OCI-LY1 (cell line): ENCODE measurements around the gene SLX4.

Experiments used
- H2AFZ ChIP-seq: fragments of 200-600 bp; sonication (generic), shearing (Covaris generic); 2 replicates; pipeline ENCODE4 v1.6.0; 2014; ENCODE audit warnings: antibody characterized with exemption, mild to moderate bottlenecking, low read length
- H3F3A ChIP-seq: fragments of 200-600 bp; sonication (generic), shearing (Covaris generic); 2 replicates; pipeline ENCODE4 v1.6.0; 2014; ENCODE audit warnings: mild to moderate bottlenecking, antibody characterized with exemption, low read length, moderate library complexity; ENCODE audit not compliant: insufficient read depth
- H3K27ac ChIP-seq: fragments of 200-600 bp; sonication (generic); 2 replicates; pipeline ENCODE4 v1.5.1; 2014; ENCODE audit warnings: low read length, mixed run types, mild to moderate bottlenecking, low read depth; ENCODE audit not compliant: poor library complexity, severe bottlenecking
- H3K27me3 ChIP-seq: fragments of 200-600 bp; sonication (generic); 2 replicates; pipeline ENCODE4 v1.6.0; 2014; ENCODE audit warnings: antibody characterized with exemption, mild to moderate bottlenecking, low read length, moderate library complexity; ENCODE audit not compliant: insufficient read depth
- H3K36me3 ChIP-seq: fragments of 200-600 bp; sonication (generic); 2 replicates; pipeline ENCODE4 v1.6.1; 2014; ENCODE audit warnings: mild to moderate bottlenecking, antibody characterized with exemption, low read length, moderate library complexity, mixed read lengths; ENCODE audit not compliant: insufficient read depth
- H3K4me1 ChIP-seq: fragments of 200-600 bp; sonication (generic); 2 replicates; pipeline ENCODE4 v1.5.1; 2014; ENCODE audit warnings: mild to moderate bottlenecking, low read length, moderate library complexity; ENCODE audit not compliant: insufficient read depth, severe bottlenecking
- H3K4me2 ChIP-seq: fragments of 200-600 bp; sonication (generic), shearing (Covaris generic); 2 replicates; pipeline ENCODE4 v1.6.1; 2014; ENCODE audit warnings: low read length
- H3K4me3 ChIP-seq: fragments of 200-600 bp; sonication (generic); 2 replicates; pipeline ENCODE4 v1.5.1; 2014; ENCODE audit warnings: low read length, low read depth, mild to moderate bottlenecking, mixed read lengths; ENCODE audit not compliant: poor library complexity, severe bottlenecking
- H3K79me2 ChIP-seq: fragments of 200-600 bp; shearing (Covaris generic); 2 replicates; pipeline ENCODE4 v1.6.1; 2016; ENCODE audit warnings: mixed run types, low read length, mixed read lengths; ENCODE audit not compliant: insufficient read depth
- H3K9ac ChIP-seq: fragments of 200-600 bp; sonication (generic), shearing (Covaris generic); 2 replicates; pipeline ENCODE4 v1.6.1; 2014; ENCODE audit warnings: mild to moderate bottlenecking, low read length, mixed read lengths
- H3K9me2 ChIP-seq: fragments of 200-600 bp; sonication (generic), shearing (Covaris generic); 2 replicates; pipeline ENCODE4 v1.6.1; 2014; ENCODE audit warnings: low read depth, mild to moderate bottlenecking, low read length, mixed read lengths
- H3K9me3 ChIP-seq: fragments of 200-600 bp; shearing (Covaris generic); 2 replicates; pipeline ENCODE4 v1.6.1; 2014; ENCODE audit warnings: low read length, mixed read lengths
- H4K20me1 ChIP-seq: fragments of 200-600 bp; sonication (generic), shearing (Covaris generic); 2 replicates; pipeline ENCODE4 v1.6.0; 2016; ENCODE audit warnings: mild to moderate bottlenecking, low read length; ENCODE audit not compliant: insufficient read depth
- CTCF ChIP-seq: fragments of 200-600 bp; sonication (generic), shearing (Covaris generic); IDR thresholded peaks from 2 replicates; pipeline ENCODE4 v1.5.1; 2017; ENCODE audit warnings: mild to moderate bottlenecking, antibody characterized with exemption, low read length, moderate library complexity, mixed read lengths
- EZH2 ChIP-seq: fragments of 200-600 bp; sonication (generic), shearing (Covaris generic); IDR thresholded peaks from 2 replicates; pipeline ENCODE4 v1.8.0; 2017; ENCODE audit warnings: borderline replicate concordance, mixed run types, mild to moderate bottlenecking, antibody characterized with exemption, low read length, moderate library complexity, mixed read lengths

SLX4 gene

DNA sequence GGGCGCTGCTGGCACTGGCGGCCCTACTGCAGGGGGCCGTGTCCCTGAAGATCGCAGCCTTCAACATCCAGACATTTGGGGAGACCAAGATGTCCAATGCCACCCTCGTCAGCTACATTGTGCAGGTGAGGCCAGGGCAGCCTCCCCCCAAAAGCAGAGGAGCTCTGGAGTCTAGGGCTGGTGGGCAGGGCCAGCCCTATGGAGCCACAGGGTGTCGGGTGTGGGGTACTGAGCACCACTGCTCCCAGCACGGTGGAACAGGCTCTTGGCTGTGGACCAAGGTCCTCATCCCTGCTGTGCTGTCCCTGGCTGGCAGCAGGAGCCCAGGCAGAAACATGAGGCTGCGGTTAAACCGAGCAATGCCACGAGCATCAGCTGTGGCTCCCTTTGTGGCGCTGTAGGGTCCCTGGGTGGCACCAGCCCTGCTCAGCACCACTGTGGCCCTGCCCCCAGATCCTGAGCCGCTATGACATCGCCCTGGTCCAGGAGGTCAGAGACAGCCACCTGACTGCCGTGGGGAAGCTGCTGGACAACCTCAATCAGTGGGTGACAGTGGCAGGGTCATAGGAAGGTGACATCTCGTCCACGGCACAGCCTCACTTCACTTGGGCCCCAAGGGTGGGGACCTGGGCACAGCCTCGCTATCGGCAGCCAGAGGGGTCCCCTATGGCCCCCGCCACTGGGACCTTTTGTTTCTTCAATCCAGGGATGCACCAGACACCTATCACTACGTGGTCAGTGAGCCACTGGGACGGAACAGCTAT lies 44.2 kb upstream of the SLX4 start:
- no peak overlapping the region for H2AFZ ChIP-seq
- H3F3A ChIP-seq: no peaks in the 10 kb centered on the region
- H3K36me3 ChIP-seq: peaks cover 85% of the 10 kb centered on the region
- TF ChIP-seq CTCF (no peak), EZH2 (no peak)
- no peak overlapping the region for H3K9ac ChIP-seq
- H3K4me3 ChIP-seq: no peak overlapping the region
- H3K9me2 ChIP-seq: no peaks in the 10 kb centered on the region
- H4K20me1 ChIP-seq: no peaks in the 10 kb centered on the region
- no peaks in the 10 kb centered on the region for H3K79me2 ChIP-seq
- H3K27me3 ChIP-seq: no peaks in the 10 kb centered on the region
- H3K27ac ChIP-seq: peak overlapping the region; percentile 63
- no peaks in the 10 kb centered on the region for H3K9me3 ChIP-seq
- H3K4me2 ChIP-seq: no peak overlapping the region
- H3K4me1 ChIP-seq: peaks cover 34% of the 10 kb centered on the region

DNA sequence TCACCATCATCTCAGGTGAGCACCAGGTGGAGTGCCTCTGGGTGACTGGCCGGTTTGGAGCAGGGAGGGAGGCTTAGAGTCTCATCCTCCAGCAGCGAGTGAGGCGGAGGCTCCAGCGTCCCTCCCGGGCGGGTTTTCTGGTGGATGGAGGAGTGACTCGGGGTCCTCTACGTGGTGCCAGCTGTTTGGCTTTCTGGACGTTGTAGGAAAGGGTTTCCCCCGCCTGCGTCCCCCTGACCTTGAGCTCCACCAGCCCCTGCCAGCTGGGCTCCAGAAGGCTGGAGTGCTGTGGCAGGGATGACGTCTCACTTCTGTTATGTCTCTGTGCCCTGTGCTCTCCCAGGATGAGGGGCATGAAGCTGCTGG lies 43.6 kb upstream of the SLX4 start:
- peaks cover 34% of the 10 kb centered on the region for H3K4me1 ChIP-seq
- H3K79me2 ChIP-seq: no peaks in the 10 kb centered on the region
- H3K9ac ChIP-seq: no peak overlapping the region; the same call in 1 of the 2 replicates
- TF ChIP-seq CTCF (no peak), EZH2 (no peak)
- H2AFZ ChIP-seq: no peak overlapping the region
- no peaks in the 10 kb centered on the region for H3K27me3 ChIP-seq
- H3K4me2 ChIP-seq: no peak overlapping the region
- no peaks in the 10 kb centered on the region for H3K9me2 ChIP-seq
- peak overlapping the region; percentile 63 for H3K27ac ChIP-seq
- H3K4me3 ChIP-seq: no peak overlapping the region
- H3K36me3 ChIP-seq: peaks cover 80% of the 10 kb centered on the region
- no peaks in the 10 kb centered on the region for H3F3A ChIP-seq
- H4K20me1 ChIP-seq: no peaks in the 10 kb centered on the region
- H3K9me3 ChIP-seq: no peaks in the 10 kb centered on the region

GRCh38 chr16:3654249-3654991 lies 43.0 kb upstream of the SLX4 start, which contains the start of gene DNASE1:
TSS of gene DNASE1 (plus strand) at chr16:3654691. CDS start at chr16:3655374, 683 bp downstream.
- H3K36me3 ChIP-seq: peaks cover 75% of the 10 kb centered on the region
- H4K20me1 ChIP-seq: no peaks in the 10 kb centered on the region
- no peak within 1 kb of the TSS for H2AFZ ChIP-seq
- TF ChIP-seq EZH2: no peak
- TF ChIP-seq CTCF: peak; percentile 80
- no peak within 1 kb of the TSS for H3K4me2 ChIP-seq
- peaks cover 34% of the 10 kb centered on the region for H3K4me1 ChIP-seq
- no peaks in the 10 kb centered on the region for H3F3A ChIP-seq
- H3K9me3 ChIP-seq: no peaks in the 10 kb centered on the region
- H3K9ac ChIP-seq: peak within 1 kb of the TSS; percentile 3; the same call in 1 of the 2 replicates
- H3K27ac ChIP-seq: peak within 1 kb of the TSS; percentile 63
- no peaks in the 10 kb centered on the region for H3K9me2 ChIP-seq
- H3K79me2 ChIP-seq: no peaks in the 10 kb centered on the region
- no peak within 1 kb of the TSS for H3K4me3 ChIP-seq
- H3K27me3 ChIP-seq: no peaks in the 10 kb centered on the region
